ENCODE measurements around the gene LATS2.

Gene LATS2

GRCh38 chr13:20923272-20923671, 138.1 kb downstream of the LATS2 start:
- in situ Hi-C loops (cut with MboI; ENCODE audit: low sequenced_read_pairs), result no loop called here
